Measurements from ENCODE around the gene DHX35.

GRCh38 chr20:39010496-39010895, 48.4 kb downstream of the DHX35 start:
- TF ChIP-seq POLR2A (IDR thresholded peaks at IDR 0.05): no peak
- TF ChIP-seq, protein P1, sequence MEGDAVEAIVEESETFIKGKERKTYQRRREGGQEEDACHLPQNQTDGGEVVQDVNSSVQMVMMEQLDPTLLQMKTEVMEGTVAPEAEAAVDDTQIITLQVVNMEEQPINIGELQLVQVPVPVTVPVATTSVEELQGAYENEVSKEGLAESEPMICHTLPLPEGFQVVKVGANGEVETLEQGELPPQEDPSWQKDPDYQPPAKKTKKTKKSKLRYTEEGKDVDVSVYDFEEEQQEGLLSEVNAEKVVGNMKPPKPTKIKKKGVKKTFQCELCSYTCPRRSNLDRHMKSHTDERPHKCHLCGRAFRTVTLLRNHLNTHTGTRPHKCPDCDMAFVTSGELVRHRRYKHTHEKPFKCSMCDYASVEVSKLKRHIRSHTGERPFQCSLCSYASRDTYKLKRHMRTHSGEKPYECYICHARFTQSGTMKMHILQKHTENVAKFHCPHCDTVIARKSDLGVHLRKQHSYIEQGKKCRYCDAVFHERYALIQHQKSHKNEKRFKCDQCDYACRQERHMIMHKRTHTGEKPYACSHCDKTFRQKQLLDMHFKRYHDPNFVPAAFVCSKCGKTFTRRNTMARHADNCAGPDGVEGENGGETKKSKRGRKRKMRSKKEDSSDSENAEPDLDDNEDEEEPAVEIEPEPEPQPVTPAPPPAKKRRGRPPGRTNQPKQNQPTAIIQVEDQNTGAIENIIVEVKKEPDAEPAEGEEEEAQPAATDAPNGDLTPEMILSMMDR (IDR thresholded peaks at IDR 0.05 in 4 of 5, conservative IDR thresholded peaks at IDR 0.05 in 1 of 5): no peak

Measured in gastrocnemius medialis (tissue), 4 donors.